ENCODE measurements around the gene LHX2.

DNA sequence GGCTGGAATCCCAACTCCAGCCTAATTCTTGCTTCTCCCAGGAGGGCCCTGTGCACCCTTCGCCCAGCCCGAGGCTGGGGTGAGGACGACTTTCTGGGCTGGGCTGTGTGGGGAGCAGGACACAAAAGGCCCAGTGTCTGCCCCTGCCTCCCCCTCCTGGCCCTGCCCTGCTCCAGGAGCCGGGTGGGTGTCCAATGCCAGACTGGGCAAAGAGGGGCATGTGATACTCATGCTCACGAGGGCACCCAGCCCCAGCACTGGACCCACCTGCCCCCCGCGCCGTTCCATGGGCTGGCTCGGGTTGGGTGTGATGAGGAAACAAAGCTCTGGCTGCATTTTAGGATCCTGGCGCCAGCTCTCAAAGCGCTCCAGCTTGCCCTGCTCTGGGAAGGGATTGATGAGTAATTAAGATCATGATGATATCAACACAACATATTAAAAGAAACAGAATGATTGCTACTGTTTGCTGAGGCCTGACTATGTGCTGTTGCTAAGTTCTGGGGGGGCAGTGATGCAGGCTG, 30.7 kb downstream of the LHX2 start:
- TF ChIP-seq, protein P1, sequence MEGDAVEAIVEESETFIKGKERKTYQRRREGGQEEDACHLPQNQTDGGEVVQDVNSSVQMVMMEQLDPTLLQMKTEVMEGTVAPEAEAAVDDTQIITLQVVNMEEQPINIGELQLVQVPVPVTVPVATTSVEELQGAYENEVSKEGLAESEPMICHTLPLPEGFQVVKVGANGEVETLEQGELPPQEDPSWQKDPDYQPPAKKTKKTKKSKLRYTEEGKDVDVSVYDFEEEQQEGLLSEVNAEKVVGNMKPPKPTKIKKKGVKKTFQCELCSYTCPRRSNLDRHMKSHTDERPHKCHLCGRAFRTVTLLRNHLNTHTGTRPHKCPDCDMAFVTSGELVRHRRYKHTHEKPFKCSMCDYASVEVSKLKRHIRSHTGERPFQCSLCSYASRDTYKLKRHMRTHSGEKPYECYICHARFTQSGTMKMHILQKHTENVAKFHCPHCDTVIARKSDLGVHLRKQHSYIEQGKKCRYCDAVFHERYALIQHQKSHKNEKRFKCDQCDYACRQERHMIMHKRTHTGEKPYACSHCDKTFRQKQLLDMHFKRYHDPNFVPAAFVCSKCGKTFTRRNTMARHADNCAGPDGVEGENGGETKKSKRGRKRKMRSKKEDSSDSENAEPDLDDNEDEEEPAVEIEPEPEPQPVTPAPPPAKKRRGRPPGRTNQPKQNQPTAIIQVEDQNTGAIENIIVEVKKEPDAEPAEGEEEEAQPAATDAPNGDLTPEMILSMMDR (IDR thresholded peaks at IDR 0.05): no peak
- TF ChIP-seq POLR2A (IDR thresholded peaks at IDR 0.05): no peak
